ENCODE data around the gene ARHGEF26.

- TF ChIP-seq CTCF (IDR thresholded peaks at IDR 0.05) (no peak), POLR2A (IDR thresholded peaks at IDR 0.05) (no peak)
Observed at GRCh38 chr3:154113609-154114008, 7.6 kb upstream of the ARHGEF26 start.
